ENCODE results near the gene TRIM44.
"Not testable (repeated sequence)": the region's sequence is repeated elsewhere in the genome, so short reads cannot be mapped to it uniquely, and the experiment has no call there.

The TRIM44 gene

DNA sequence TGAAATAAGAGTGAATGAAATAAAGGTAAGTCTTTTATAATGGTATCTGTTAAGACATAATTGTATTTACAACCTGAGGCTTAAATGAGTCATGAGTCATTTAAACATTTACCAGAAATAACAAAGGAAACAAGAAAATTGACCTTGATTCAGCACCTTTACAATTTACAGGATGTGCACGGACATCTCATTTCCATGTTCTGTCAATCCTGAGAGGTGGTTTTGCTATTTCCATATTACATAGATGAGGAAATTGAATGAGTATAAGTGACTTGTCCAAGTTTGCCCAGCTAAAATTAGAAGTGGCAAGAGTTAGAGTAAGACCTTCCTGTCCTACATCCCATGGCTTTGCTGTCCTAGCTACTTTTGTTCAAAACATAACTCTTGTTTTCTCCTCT lies 89.1 kb downstream of the TRIM44 start:
- Histone ChIP-seq H3K9ac (ENCODE audit: low read length) (no peak overlapping the region), H3K14ac (ENCODE audit: low read length) (no peak overlapping the region), H3K36me3 (ENCODE audit: control insufficient read depth in 1 of 2, insufficient read depth in 2 of 2, low read length in 2 of 2) (no peaks in the 10 kb centered on the region), H2AK5ac (ENCODE audit: low read length) (no peak overlapping the region), H2BK120ac (ENCODE audit: insufficient read depth, low read length, poor library complexity) (no peak overlapping the region), H4K91ac (ENCODE audit: low read depth, low read length) (no peak overlapping the region), H4K12ac (ENCODE audit: low read depth, low read length) (no peak overlapping the region), H2AFZ (ENCODE audit: insufficient read depth, low read length, poor library complexity) (no peak overlapping the region), H3K79me2 (ENCODE audit: control insufficient read depth, insufficient read depth, low read length, poor library complexity) (no peaks in the 10 kb centered on the region), H3K27ac (ENCODE audit: low read depth, low read length) (no peak overlapping the region), H3K18ac (ENCODE audit: low read length) (no peak overlapping the region), H2BK5ac (ENCODE audit: low read depth, low read length, poor library complexity) (no peak overlapping the region), H3K79me1 (ENCODE audit: low read length) (no peaks in the 10 kb centered on the region), H3K4me3 (ENCODE audit: low read depth, low read length) (no peak overlapping the region), H3K4ac (ENCODE audit: low read depth, low read length) (no peak overlapping the region), H3K23ac (ENCODE audit: low read length) (no peak overlapping the region), H4K8ac (ENCODE audit: low read depth, low read length) (no peak overlapping the region), H3K4me2 (ENCODE audit: low read length) (no peak overlapping the region), H3K27me3 (ENCODE audit: insufficient read depth, low read length) (no peaks in the 10 kb centered on the region), H3K4me1 (ENCODE audit: control insufficient read depth in 1 of 2, insufficient read depth in 2 of 2, low read length in 2 of 2) (peaks cover 0 to 5% of the 10 kb centered on the region in 2 experiments), H2BK12ac (ENCODE audit: low read length) (no peak overlapping the region), H3K9me3 (ENCODE audit: insufficient read depth, low read depth, low read length) (no peaks in the 10 kb centered on the region)
- no peak for DNase-seq
- no CpG with 5 or more reads among the region's 1 CpG for WGBS (ENCODE audit: extremely low coverage, insufficient coverage, insufficient read length)

- no peak overlapping the region for H4K12ac ChIP-seq (ENCODE audit: low read depth, low read length)
- no peak overlapping the region for H3K9ac ChIP-seq (ENCODE audit: low read length)
- no peak overlapping the region for H2BK12ac ChIP-seq (ENCODE audit: low read length)
- H3K4ac ChIP-seq (ENCODE audit: low read depth, low read length), result no peak overlapping the region
- H3K23ac ChIP-seq (ENCODE audit: low read length), result no peak overlapping the region
- no peak overlapping the region for H4K8ac ChIP-seq (ENCODE audit: low read depth, low read length)
- H3K4me2 ChIP-seq (ENCODE audit: low read length), result no peak overlapping the region
- H4K91ac ChIP-seq (ENCODE audit: low read depth, low read length), result no peak overlapping the region
- no peak overlapping the region for H2BK5ac ChIP-seq (ENCODE audit: low read depth, low read length, poor library complexity)
- H3K79me1 ChIP-seq (ENCODE audit: low read length), result no peaks in the 10 kb centered on the region
- no CpG with 5 or more reads among the region's 3 CpGs for WGBS (ENCODE audit: extremely low coverage, insufficient coverage, insufficient read length)
- H3K27ac ChIP-seq (ENCODE audit: low read depth, low read length), result no peak overlapping the region
- H2BK120ac ChIP-seq (ENCODE audit: insufficient read depth, low read length, poor library complexity), result no peak overlapping the region
- H3K18ac ChIP-seq (ENCODE audit: low read length), result no peak overlapping the region
- H3K14ac ChIP-seq (ENCODE audit: low read length), result no peak overlapping the region
- DNase-seq, result no peak
- no peak overlapping the region for H3K4me3 ChIP-seq (ENCODE audit: low read depth, low read length)
- peaks cover 0 to 5% of the 10 kb centered on the region in 2 experiments for H3K4me1 ChIP-seq (ENCODE audit: control insufficient read depth in 1 of 2, insufficient read depth in 2 of 2, low read length in 2 of 2)
- no peaks in the 10 kb centered on the region for H3K27me3 ChIP-seq (ENCODE audit: insufficient read depth, low read length)
- H2AFZ ChIP-seq (ENCODE audit: insufficient read depth, low read length, poor library complexity), result no peak overlapping the region
- H3K9me3 ChIP-seq (ENCODE audit: insufficient read depth, low read depth, low read length), result no peaks in the 10 kb centered on the region
- no peaks in the 10 kb centered on the region for H3K79me2 ChIP-seq (ENCODE audit: control insufficient read depth, insufficient read depth, low read length, poor library complexity)
- no peaks in the 10 kb centered on the region for H3K36me3 ChIP-seq (ENCODE audit: control insufficient read depth in 1 of 2, insufficient read depth in 2 of 2, low read length in 2 of 2)
- no peak overlapping the region for H2AK5ac ChIP-seq (ENCODE audit: low read length)
Measured at GRCh38 chr11:35752115-35752514, 89.5 kb downstream of the TRIM44 start.

GRCh38 chr11:35753573-35753972 lies 91.0 kb downstream of the TRIM44 start:
- H3K79me1 ChIP-seq (ENCODE audit: low read length); DNase-seq; H3K79me2 ChIP-seq (ENCODE audit: control insufficient read depth, insufficient read depth, low read length, poor library complexity); H3K4ac ChIP-seq (ENCODE audit: low read depth, low read length); H2BK5ac ChIP-seq (ENCODE audit: low read depth, low read length, poor library complexity); H2BK120ac ChIP-seq (ENCODE audit: insufficient read depth, low read length, poor library complexity); H3K27me3 ChIP-seq (ENCODE audit: insufficient read depth, low read length); H3K36me3 ChIP-seq (ENCODE audit: control insufficient read depth in 1 of 2, insufficient read depth in 2 of 2, low read length in 2 of 2); H3K4me2 ChIP-seq (ENCODE audit: low read length); H3K4me1 ChIP-seq (ENCODE audit: control insufficient read depth in 1 of 2, insufficient read depth in 2 of 2, low read length in 2 of 2); H3K9me3 ChIP-seq (ENCODE audit: insufficient read depth, low read depth, low read length); H3K27ac ChIP-seq (ENCODE audit: low read depth, low read length); H3K4me3 ChIP-seq (ENCODE audit: low read depth, low read length); H4K8ac ChIP-seq (ENCODE audit: low read depth, low read length); H2BK12ac ChIP-seq (ENCODE audit: low read length); H4K12ac ChIP-seq (ENCODE audit: low read depth, low read length); H3K9ac ChIP-seq (ENCODE audit: low read length); H3K14ac ChIP-seq (ENCODE audit: low read length); H3K18ac ChIP-seq (ENCODE audit: low read length); H2AFZ ChIP-seq (ENCODE audit: insufficient read depth, low read length, poor library complexity); H4K91ac ChIP-seq (ENCODE audit: low read depth, low read length); H2AK5ac ChIP-seq (ENCODE audit: low read length); H3K23ac ChIP-seq (ENCODE audit: low read length): not testable (repeated sequence)
- no CpG with 5 or more reads among the region's 6 CpGs for WGBS (ENCODE audit: extremely low coverage, insufficient coverage, insufficient read length)

DNA sequence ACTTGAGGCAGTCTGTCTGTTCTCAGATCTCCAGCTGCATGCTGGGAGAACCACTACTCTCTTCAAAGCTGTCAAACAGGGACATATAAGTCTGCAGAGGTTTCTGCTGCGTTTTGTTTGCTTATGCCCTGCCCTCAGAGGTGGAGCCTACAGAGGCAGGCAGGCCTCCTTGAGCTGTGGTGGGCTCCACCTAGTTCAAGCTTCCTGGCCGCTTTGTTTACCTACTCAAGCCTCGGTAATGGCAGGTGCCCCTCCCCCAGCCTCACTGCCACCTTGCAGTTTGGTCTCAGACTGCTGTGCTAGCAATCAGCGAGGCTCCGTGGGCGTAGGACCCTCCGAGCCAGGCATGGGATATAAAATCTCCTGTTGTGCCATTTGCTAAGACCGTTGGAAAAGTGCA lies 97.4 kb downstream of the TRIM44 start:
- not testable (repeated sequence) for H3K27ac ChIP-seq (ENCODE audit: low read depth, low read length); H3K4me1 ChIP-seq (ENCODE audit: control insufficient read depth in 1 of 2, insufficient read depth in 2 of 2, low read length in 2 of 2); H2AFZ ChIP-seq (ENCODE audit: insufficient read depth, low read length, poor library complexity); H3K23ac ChIP-seq (ENCODE audit: low read length); H3K27me3 ChIP-seq (ENCODE audit: insufficient read depth, low read length); H3K9me3 ChIP-seq (ENCODE audit: insufficient read depth, low read depth, low read length); H3K36me3 ChIP-seq (ENCODE audit: control insufficient read depth in 1 of 2, insufficient read depth in 2 of 2, low read length in 2 of 2); H3K4ac ChIP-seq (ENCODE audit: low read depth, low read length); H3K9ac ChIP-seq (ENCODE audit: low read length); H3K4me2 ChIP-seq (ENCODE audit: low read length); H3K14ac ChIP-seq (ENCODE audit: low read length); H2BK120ac ChIP-seq (ENCODE audit: insufficient read depth, low read length, poor library complexity); H4K91ac ChIP-seq (ENCODE audit: low read depth, low read length); H3K18ac ChIP-seq (ENCODE audit: low read length); H2BK12ac ChIP-seq (ENCODE audit: low read length); DNase-seq; H4K8ac ChIP-seq (ENCODE audit: low read depth, low read length); H4K12ac ChIP-seq (ENCODE audit: low read depth, low read length); H2AK5ac ChIP-seq (ENCODE audit: low read length); H2BK5ac ChIP-seq (ENCODE audit: low read depth, low read length, poor library complexity); H3K79me2 ChIP-seq (ENCODE audit: control insufficient read depth, insufficient read depth, low read length, poor library complexity); H3K4me3 ChIP-seq (ENCODE audit: low read depth, low read length); H3K79me1 ChIP-seq (ENCODE audit: low read length)
- WGBS (ENCODE audit: extremely low coverage, insufficient coverage, insufficient read length), result no CpG with 5 or more reads among the region's 8 CpGs
